AG09319 (cell line): ENCODE measurements around the gene STMN3.

Source experiments
- DNase-seq: peaks from one replicate; pipeline ENCODE4 v3.0.0-alpha.2; 2010; ENCODE audit warnings: low read depth; ENCODE audit errors: extremely low read depth
- TF ChIP-seq, protein P1 (sequence below): IDR thresholded peaks from 2 replicates; pipeline ENCODE4 v1.5.1; 2011; ENCODE audit warnings: low read depth, mild to moderate bottlenecking, inconsistent platforms, low read length, moderate library complexity

The STMN3 gene

DNA sequence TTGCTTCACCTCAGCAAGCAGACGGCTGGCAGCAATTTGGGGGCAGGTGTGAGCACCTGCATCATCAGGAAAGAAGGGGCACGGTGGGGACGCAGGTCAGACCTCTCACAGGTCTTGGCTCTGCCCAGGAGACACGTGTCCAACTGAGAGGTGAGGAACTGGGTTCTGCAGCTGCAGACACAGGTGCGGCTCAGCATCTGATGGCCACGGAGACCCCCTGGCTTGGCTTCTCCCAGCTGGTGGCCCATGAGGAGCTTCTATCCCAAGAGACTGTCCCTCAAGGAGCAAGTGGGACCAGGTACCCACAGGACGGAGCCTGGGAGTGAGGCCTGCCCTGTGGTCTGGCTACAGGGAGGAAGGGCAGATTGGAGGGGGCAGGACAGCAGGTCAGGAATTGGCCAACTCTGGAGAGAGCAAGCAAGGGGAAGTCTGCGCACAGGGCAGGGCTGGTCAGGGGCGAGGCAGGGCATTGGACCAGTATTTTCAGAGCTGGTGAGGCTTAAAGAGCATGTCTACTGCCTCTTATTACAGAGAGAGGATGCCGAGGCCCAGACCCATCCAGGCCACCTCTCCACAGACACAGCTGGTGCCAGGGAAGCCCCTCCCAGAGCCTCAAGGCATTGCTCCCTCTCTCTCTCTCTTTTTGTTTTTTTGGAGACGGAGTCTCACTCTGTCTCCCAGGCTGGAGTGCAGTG is 4.2 kb downstream of the STMN3 start:
- TF ChIP-seq, protein P1, sequence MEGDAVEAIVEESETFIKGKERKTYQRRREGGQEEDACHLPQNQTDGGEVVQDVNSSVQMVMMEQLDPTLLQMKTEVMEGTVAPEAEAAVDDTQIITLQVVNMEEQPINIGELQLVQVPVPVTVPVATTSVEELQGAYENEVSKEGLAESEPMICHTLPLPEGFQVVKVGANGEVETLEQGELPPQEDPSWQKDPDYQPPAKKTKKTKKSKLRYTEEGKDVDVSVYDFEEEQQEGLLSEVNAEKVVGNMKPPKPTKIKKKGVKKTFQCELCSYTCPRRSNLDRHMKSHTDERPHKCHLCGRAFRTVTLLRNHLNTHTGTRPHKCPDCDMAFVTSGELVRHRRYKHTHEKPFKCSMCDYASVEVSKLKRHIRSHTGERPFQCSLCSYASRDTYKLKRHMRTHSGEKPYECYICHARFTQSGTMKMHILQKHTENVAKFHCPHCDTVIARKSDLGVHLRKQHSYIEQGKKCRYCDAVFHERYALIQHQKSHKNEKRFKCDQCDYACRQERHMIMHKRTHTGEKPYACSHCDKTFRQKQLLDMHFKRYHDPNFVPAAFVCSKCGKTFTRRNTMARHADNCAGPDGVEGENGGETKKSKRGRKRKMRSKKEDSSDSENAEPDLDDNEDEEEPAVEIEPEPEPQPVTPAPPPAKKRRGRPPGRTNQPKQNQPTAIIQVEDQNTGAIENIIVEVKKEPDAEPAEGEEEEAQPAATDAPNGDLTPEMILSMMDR = no peak
- DNase-seq = no peak

DNA sequence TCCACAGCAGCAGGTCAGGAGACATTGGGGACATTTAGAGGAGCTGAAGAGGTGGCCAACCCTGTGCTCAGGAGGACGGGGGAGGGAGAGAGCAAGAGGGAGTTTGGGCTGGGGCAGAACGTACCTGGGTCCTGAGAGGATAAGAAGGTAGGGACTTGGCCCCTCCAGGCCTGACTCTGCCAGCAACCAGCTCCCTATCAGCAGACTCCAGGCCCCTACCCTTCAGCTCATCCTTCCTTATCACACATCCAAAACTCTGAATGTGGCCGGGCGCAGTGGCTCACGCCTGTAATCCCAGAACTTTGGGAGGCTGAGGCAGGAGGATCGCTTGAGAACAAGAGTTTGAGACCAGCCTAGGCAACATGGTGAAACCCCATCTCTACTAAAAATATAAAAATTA is 5.0 kb downstream of the STMN3 start:
- TF ChIP-seq, protein P1 = no peak
- DNase-seq = no peak

DNA sequence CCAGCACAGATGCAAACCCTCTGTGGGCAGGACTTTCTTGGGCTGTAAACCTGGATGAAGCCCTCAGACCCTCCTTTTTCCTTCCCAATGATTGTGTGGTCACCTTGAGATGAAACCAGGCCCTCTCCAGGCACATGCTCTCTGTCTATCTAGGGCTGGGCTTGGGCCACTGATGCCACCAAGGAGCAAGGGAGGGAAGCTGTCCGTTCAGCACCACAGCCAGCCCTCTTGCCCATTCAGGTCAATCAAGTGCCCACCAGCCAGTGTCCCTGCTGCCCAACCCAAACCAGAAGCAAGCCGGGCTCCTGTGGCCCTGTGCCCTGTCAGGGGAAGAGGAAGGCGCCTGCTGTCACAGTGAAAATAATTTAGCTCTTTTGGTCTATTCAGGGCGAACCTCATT is 8.0 kb downstream of the STMN3 start:
- no peak for DNase-seq
- TF ChIP-seq, protein P1 = no peak

DNA sequence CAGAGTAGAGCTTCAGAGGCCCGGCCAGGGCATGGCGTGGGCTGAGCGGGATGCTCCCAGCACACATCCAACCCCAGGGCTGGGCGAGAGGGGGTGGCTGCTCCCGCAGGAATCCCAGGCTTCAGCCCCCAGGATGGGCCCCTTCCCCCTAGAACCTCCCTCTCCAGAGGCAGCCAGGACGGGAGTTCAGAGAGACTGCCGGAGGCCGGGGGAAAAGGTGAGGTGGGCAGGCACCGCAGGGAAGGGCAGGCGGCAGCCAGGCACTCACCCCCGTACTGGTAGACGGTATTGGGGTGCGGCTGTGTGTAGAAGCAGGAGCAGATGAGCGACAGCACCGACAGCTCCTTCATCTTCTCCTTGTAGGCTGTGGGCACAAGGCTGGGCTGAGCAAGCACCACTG is 9.3 kb downstream of the STMN3 start:
- TF ChIP-seq, protein P1 = no peak
- DNase-seq = no peak

GRCh38 chr20:63643499-63643898 is 9.7 kb downstream of the STMN3 start:
- DNase-seq = no peak
- TF ChIP-seq, protein P1 = no peak

GRCh38 chr20:63642527-63643247 is 10.5 kb downstream of the STMN3 start:
- DNase-seq = no peak
- TF ChIP-seq, protein P1 = no peak

DNA sequence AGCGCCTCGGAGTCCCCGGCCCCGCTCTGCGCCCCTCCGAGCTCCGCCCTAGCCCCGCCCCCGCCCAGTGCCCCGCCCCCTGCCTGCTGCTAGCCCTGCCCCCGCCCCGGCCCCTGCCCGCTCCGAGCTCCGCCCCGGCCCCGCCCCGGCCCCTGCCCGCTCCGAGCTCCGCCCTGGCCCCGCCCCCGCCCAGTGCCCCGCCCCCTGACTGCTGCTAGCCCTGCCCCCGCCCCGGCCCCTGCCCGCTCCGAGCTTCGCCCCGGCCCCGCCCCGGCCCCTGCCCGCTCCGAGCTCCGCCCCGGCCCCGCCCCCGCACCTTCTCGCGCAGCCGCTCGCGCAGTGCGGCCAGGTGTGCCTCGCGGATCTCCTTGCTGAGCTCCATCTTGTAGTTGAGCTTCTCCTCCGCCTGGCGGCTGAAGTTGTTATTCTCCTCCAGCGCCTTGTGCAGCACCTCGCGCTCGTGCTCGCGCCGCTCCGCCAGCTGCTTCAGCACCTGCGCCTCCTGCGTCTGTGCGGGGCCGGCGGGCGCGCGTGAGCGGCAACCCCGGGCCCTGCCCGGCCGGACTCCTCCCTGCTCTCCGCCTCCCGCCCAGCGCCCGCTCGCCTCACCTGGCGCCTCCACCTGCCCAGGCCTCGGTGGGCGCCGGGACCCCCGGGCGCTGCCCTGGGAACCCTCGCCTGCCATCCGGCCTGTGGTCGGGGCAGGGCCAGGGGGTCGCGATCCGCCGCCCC is 11.3 kb downstream of the STMN3 start:
- TF ChIP-seq, protein P1 = peak; percentile 5; the same call in 1 of the 2 replicates
- DNase-seq = no peak
